ENCODE measurements around the gene TMEM213.
"Not testable (repeated sequence)": the region's sequence is repeated elsewhere in the genome, so short reads cannot be mapped to it uniquely, and the experiment has no call there.

The TMEM213 gene, protein sequence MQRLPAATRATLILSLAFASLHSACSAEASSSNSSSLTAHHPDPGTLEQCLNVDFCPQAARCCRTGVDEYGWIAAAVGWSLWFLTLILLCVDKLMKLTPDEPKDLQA

DNA sequence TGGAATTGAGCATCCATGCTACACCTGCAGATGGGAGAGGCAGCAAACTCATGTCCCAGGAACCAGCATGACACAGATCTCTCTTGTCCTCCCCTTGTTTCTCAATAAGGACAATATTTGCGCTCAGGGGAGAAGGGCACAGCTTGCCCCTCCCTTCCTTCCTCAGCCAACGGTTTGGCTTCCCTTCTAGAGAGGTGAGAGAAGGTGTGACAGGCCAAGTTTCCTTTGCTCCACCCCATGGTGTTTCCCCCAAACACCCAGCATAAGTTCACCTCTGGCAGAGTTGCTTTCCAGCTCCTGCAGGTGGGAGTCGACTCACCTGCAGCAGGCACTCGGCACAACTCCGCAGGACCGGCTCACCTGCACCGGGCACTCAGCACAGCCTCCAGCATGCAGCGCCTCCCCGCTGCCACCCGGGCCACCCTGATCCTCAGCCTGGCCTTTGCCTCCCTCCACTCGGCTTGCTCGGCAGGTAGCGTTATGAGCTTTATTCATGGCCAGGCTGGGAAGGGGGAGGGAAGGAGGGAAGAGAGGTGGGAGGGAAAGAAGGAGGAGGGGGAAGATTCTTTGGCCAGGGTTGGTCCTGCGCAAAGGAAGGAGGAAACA is at the start of gene TMEM213, which contains the start of gene ATP6V0A4:
TMEM213 (plus strand) TSS at position 280 of the 606 bp plus-strand sequence; CDS start at position 391, 111 bp downstream.
ATP6V0A4 (minus strand) TSS at position 482 of the 606 bp plus-strand sequence. CDS start 26,949 bp downstream, outside the sequence.
- DNase-seq, result no peak

- DNase-seq, result no peak
Measured at GRCh38 chr7:138748666-138749065, 49.1 kb upstream of the TMEM213 start.

- DNase-seq, result no peak
Measured at GRCh38 chr7:138749960-138750359, 47.8 kb upstream of the TMEM213 start.

GRCh38 chr7:138750473-138750872 is 47.3 kb upstream of the TMEM213 start:
- DNase-seq, result no peak

DNA sequence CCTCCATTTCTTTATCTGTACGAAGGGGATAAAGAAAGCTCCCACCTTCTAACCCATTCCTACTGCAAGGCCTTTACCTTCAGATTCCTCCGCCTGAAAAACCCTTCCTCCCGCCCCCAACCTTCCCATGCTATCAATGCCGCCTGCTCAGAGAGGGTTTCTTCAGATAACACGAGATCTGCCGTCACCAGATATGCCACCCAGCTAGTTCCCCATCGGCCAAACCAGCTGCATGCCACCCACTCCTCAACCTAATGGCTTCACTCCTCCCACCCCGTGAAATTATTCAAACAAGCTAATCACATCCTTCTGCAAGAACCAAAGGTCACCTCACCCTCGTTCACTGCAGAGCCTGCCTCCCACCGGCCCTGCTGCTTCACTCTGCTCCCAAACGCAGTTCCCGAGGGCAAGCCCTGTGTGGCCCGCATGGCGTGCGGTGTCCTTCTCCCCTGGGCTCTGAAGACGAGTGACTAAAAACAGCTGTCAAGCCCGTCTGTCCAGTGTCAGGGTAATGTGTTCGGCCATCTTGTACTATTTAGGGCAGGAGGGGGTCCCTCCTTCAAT is 46.8 kb upstream of the TMEM213 start:
- no peak for DNase-seq

- no peak for DNase-seq
Measured at GRCh38 chr7:138752518-138753149, 45.2 kb upstream of the TMEM213 start.

- no peak for DNase-seq
Measured at GRCh38 chr7:138753150-138753518, 44.7 kb upstream of the TMEM213 start.

- DNase-seq, result no peak
Measured at GRCh38 chr7:138753610-138754009, 44.2 kb upstream of the TMEM213 start.

DNA sequence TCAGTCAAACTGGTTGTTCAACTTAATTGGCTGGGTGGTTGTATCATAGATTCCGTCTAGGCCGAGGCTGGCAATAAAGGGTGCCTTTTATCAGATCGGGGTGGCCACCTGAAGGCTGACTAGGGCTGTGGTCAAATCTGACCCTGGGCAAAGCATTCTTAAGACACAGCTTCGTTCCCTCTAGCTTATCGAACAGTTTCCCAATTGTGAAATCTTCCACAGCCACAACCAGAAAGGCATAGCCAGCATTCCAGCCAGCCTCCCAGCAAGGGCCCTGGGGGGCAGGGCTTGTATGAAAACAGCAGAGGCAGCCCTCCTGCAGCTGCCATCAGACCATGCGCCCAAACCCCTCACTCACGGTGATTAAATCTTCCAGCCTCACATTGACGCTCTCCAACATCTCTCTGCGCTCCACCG is 42.5 kb upstream of the TMEM213 start:
- no peak for DNase-seq

DNA sequence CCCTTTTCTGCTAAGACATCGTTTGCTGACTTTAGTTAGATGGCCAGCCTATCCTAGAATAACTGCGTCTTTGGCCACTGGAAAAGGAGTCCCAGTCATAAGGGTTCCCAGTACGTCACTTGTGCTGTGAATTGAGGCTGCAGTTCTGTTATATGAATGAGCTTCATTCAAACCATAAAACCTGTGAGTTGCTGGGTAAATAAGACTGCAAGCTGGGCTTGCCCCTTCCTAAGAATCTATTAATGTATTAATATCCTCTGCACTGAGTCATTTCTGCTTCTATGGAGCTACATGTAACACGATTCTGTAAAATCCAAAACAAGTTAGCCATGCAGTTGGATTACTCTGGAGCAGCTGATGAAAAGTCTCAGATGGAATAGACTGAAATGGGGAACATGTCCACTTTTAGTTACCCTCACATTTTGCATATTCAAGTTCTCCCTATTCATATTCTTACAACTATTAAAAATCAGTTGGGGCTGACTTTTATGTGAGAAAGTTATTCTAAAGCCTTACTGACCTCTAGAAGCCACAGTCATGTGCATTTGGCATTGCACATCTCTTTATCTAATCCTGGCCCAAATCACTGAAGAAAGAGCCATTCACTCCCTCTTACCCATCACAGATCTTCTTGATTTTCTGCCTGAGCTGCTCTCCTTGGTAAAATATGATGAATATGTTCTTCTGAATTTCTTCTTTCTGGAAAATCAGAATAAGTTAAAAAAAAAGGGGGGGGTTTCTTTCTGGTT is 41.8 kb upstream of the TMEM213 start:
- DNase-seq, result no peak

GRCh38 chr7:138756591-138757242 is 41.1 kb upstream of the TMEM213 start:
- no peak for DNase-seq

DNA sequence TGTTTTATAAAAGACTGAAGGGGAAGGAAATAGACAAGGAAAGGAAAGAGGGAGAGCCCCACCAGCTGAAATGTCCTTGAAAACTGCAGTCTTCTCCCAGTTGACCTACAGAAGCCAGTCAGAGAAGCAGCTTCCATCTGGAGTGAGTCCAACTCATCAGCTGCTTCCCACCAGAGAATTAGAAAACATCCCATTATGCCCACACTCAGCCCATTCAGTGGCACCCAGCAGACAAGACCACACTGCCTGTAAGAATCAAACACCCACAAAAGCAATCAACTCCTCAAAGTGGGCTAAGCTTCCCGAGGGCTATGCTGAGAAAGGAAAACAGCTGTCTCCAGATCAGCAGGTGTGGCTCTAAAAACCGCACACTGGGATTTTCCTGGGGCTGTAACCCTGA is 29.6 kb upstream of the TMEM213 start:
- no peak for DNase-seq

DNA sequence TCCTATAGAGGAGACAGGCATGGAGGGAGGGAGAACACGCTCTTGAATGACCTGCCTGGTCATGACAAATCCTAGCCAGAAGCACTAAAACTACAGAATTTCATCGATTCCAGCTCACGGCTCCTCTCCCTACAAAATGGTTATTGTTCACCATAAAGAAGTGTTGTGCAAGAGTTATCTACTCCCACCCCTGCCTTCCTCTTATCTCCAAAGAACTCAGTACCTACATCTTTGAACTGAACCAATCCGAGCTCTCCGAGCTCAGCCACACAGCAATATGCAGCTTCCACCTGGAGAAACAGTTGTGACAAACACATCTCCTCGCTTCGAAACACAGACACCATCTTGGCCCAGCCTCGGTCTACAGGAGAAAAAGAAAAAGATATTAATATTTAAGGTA is 26.9 kb upstream of the TMEM213 start:
- DNase-seq, result no peak

GRCh38 chr7:138773176-138773575 is 24.6 kb upstream of the TMEM213 start:
- no peak for DNase-seq

GRCh38 chr7:138773817-138774216 is 24.0 kb upstream of the TMEM213 start:
- DNase-seq, result no peak

DNA sequence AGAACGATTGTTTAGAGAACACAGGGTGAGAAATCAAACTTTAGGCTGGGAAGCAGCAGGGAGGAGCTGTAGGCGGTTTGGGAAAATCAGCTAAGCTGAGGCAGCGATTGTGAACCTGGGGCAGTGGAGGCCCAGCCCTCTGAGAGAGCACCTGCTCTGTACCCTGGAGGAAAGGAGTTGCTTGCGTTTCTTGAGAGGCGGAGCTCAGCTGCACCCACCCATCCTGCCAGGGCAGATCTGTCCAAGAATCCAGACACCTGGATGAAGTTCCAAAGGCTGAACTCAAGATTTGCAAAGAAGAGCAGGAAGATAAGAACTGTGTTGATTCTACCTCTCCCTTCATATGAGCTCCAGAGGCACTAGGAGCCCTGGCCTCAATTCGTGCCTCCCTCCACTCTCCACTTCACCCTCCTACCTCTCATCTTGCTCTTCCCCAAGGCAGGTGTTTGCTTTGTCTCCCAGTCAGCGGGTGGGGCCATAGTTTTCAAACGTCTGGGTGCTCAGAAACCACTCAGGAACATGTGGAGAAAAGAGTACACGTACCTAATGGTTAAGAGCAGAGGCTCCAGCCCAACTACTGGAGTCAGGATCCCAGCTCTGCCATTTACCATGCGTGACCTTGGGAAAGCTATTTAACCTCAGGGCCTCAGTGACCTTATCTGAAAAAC is 21.5 kb upstream of the TMEM213 start:
- no peak for DNase-seq

DNA sequence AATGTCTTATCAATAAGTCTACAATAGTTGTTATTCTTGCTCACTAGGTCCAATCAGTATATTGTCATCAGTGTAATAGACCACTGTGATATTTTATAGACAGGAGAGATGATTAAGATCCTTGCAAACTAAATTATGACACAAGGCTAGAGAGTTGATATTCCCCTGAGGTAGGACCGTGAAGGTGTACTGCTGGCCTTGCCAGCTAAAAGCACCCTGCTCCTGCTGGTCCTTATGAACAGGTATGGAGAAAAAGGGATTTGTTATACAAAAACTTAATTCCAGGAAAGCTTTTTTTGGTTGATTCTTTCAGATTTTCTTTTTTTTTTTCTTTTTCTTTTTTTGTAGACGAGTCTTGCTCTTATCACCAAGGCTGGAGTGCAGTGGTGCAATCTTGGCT is 16.8 kb upstream of the TMEM213 start:
- no peak for DNase-seq

DNA sequence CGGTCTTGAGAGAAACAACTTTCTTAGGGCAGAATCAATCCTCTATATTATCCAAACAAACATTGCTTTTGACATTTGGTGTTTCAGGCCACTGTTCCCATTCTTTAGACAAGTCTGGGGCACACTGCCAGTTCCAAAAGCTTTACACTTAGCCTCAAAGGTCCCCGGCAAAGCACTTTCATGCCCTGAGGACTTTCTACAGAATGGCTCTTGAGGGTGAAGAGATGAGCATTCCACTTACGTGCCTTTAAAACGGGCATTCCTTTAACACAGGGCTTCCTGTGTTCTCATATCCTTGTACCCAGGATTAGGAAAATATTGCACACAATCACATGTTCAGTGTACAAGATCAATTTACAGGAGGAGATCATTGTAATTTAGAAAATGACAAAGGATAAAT is 13.1 kb upstream of the TMEM213 start:
- DNase-seq, result no peak

GRCh38 chr7:138785587-138786437 is 12.0 kb upstream of the TMEM213 start:
- DNase-seq, result no peak

GRCh38 chr7:138796038-138796615 is 1.7 kb upstream of the TMEM213 start:
- no peak for DNase-seq

- not testable (repeated sequence) for DNase-seq
Measured at GRCh38 chr7:138797046-138797445, 748 bp upstream of the TMEM213 start.
